Loucy (cell line): Measurements from ENCODE around the gene COA1.
"Not testable (repeated sequence)": the region's sequence is repeated elsewhere in the genome, so short reads cannot be mapped to it uniquely, and the experiment has no call there.

Experiments used
- H2AFZ ChIP-seq: fragments of 200-600 bp; sonication (generic); 2 replicates; pipeline ENCODE4 v1.6.0; 2016; ENCODE audit warnings: antibody characterized with exemption, mild to moderate bottlenecking, low read length, moderate library complexity
- H3F3A ChIP-seq: fragments of 200-600 bp; 2 replicates; pipeline ENCODE4 v1.6.0; 2016; ENCODE audit warnings: antibody characterized with exemption, low read depth, mild to moderate bottlenecking
- H3K27me3 ChIP-seq: fragments of 200-600 bp; sonication (generic); 2 replicates; pipeline ENCODE4 v1.6.1; 2014; ENCODE audit warnings: low read length, mild to moderate bottlenecking; ENCODE audit not compliant: insufficient read depth, poor library complexity, severe bottlenecking
- H3K36me3 ChIP-seq: fragments of 200-600 bp; sonication (generic); 2 replicates; pipeline ENCODE4 v1.6.1; 2016; ENCODE audit warnings: low read length; ENCODE audit not compliant: insufficient read depth
- H3K4me1 ChIP-seq: fragments of 200-600 bp; sonication (generic); 2 replicates; pipeline ENCODE4 v1.5.1; 2014; ENCODE audit warnings: low read length, mild to moderate bottlenecking; ENCODE audit not compliant: insufficient read depth, poor library complexity, severe bottlenecking
- H3K4me2 ChIP-seq: fragments of 200-600 bp; sonication (generic); 2 replicates; pipeline ENCODE4 v1.6.0; 2014; ENCODE audit warnings: antibody characterized with exemption, low read length, low read depth, mild to moderate bottlenecking; ENCODE audit not compliant: poor library complexity, severe bottlenecking
- H3K4me3 ChIP-seq: fragments of 200-600 bp; sonication (generic); 2 replicates; pipeline ENCODE4 v1.5.1; 2014; ENCODE audit warnings: low read length, mild to moderate bottlenecking, mixed read lengths; ENCODE audit not compliant: poor library complexity, severe bottlenecking
- H3K79me2 ChIP-seq: fragments of 200-600 bp; sonication (generic); 2 replicates; pipeline ENCODE4 v1.6.1; 2014; ENCODE audit warnings: low read length; ENCODE audit not compliant: insufficient read depth
- H3K9ac ChIP-seq: fragments of 200-600 bp; sonication (generic); 2 replicates; pipeline ENCODE4 v1.6.0; 2014; ENCODE audit warnings: mild to moderate bottlenecking, low read depth, low read length, moderate library complexity; ENCODE audit not compliant: poor library complexity, severe bottlenecking
- H3K9me2 ChIP-seq: fragments of 200-600 bp; sonication (generic); replicated peaks from 2 replicates; pipeline ENCODE4 v1.6.1; 2016; ENCODE audit warnings: low read depth, low read length, mixed read lengths
- H3K9me3 ChIP-seq: fragments of 200-600 bp; sonication (generic); 2 replicates; pipeline ENCODE4 v1.6.1; 2014; ENCODE audit warnings: mild to moderate bottlenecking, antibody characterized with exemption, low read length, low read depth; ENCODE audit not compliant: insufficient read depth
- H4K20me1 ChIP-seq: fragments of 200-600 bp; sonication (generic); 2 replicates; pipeline ENCODE4 v1.6.0; 2014; ENCODE audit warnings: antibody characterized with exemption, low read length, mild to moderate bottlenecking; ENCODE audit not compliant: insufficient read depth, poor library complexity, severe bottlenecking
- CTCF ChIP-seq: fragments of 200-600 bp; sonication (generic); conservative IDR thresholded peaks from 2 replicates; pipeline ENCODE4 v1.5.1; 2014; ENCODE audit warnings: mild to moderate bottlenecking, antibody characterized with exemption, low read length
- EZH2phosphoT487 ChIP-seq: fragments of 200-600 bp; IDR thresholded peaks from 2 replicates; pipeline ENCODE4 v1.6.1; 2018; ENCODE audit warnings: antibody characterized with exemption, mild to moderate bottlenecking, moderate library complexity, borderline replicate concordance

COA1 gene

GRCh38 chr7:43691611-43692010 is 37.7 kb downstream of the COA1 start:
- Histone ChIP-seq H3K9me2 (no peaks in the 10 kb centered on the region), H4K20me1 (peaks cover 15% of the 10 kb centered on the region), H2AFZ (no peak overlapping the region), H3K79me2 (peaks cover 96% of the 10 kb centered on the region), H3K4me2 (no peak overlapping the region), H3K9me3 (no peaks in the 10 kb centered on the region; the same call in none of the 2 replicates), H3K4me1 (peaks cover 9% of the 10 kb centered on the region), H3K4me3 (no peak overlapping the region), H3K9ac (no peak overlapping the region), H3K27me3 (no peaks in the 10 kb centered on the region), H3F3A (no peaks in the 10 kb centered on the region), H3K36me3 (no peaks in the 10 kb centered on the region)
- TF ChIP-seq EZH2phosphoT487 (no peak), CTCF (no peak)

- no peak overlapping the region for H3K9ac ChIP-seq
- no peaks in the 10 kb centered on the region for H3K27me3 ChIP-seq
- TF ChIP-seq CTCF (no peak), EZH2phosphoT487 (no peak)
- H2AFZ ChIP-seq = no peak overlapping the region
- H3K9me3 ChIP-seq = no peaks in the 10 kb centered on the region; the same call in none of the 2 replicates
- H3F3A ChIP-seq = no peaks in the 10 kb centered on the region
- peaks cover 15% of the 10 kb centered on the region for H4K20me1 ChIP-seq
- peaks cover 9% of the 10 kb centered on the region for H3K4me1 ChIP-seq
- H3K36me3 ChIP-seq = no peaks in the 10 kb centered on the region
- no peak overlapping the region for H3K4me2 ChIP-seq
- no peaks in the 10 kb centered on the region for H3K9me2 ChIP-seq
- H3K4me3 ChIP-seq = no peak overlapping the region
- H3K79me2 ChIP-seq = peaks cover 94% of the 10 kb centered on the region
Measured at GRCh38 chr7:43689115-43689514, 40.2 kb downstream of the COA1 start.

- not testable (repeated sequence) for H3K4me3 ChIP-seq, H3K9ac ChIP-seq, H3K4me1 ChIP-seq, H2AFZ ChIP-seq, H3K27me3 ChIP-seq, H3K9me2 ChIP-seq, H3F3A ChIP-seq, H3K36me3 ChIP-seq, H3K9me3 ChIP-seq, H3K4me2 ChIP-seq
- Histone ChIP-seq H4K20me1 (peaks cover 13% of the 10 kb centered on the region), H3K79me2 (peaks cover 93% of the 10 kb centered on the region)
Measured at GRCh38 chr7:43687866-43688265, 41.5 kb downstream of the COA1 start.

GRCh38 chr7:43686991-43687390 is 42.3 kb downstream of the COA1 start:
- Histone ChIP-seq H3K27me3 (no peaks in the 10 kb centered on the region), H3K4me1 (peaks cover 15% of the 10 kb centered on the region), H4K20me1 (peaks cover 11% of the 10 kb centered on the region), H3K9ac (no peak overlapping the region), H3K36me3 (no peaks in the 10 kb centered on the region), H3K9me3 (no peaks in the 10 kb centered on the region; the same call in none of the 2 replicates), H2AFZ (no peak overlapping the region), H3K79me2 (peaks cover 93% of the 10 kb centered on the region), H3K4me2 (no peak overlapping the region), H3K9me2 (no peaks in the 10 kb centered on the region), H3K4me3 (no peak overlapping the region), H3F3A (no peaks in the 10 kb centered on the region; the same call in 1 of the 2 replicates)
- TF ChIP-seq CTCF (no peak), EZH2phosphoT487 (no peak)
